ENCODE measurements around the gene LSM4. TPM values are rescaled to one million over a fixed set of nuclear protein-coding genes. Genes with fewer than 3 reads are reported as not detected.

Gene LSM4
- total and polyA plus RNA-seq, 10 of the 15 experiments (the other 5 are each of a cell fraction or from before 2014, with no cell fraction given) = 12.6 to 652 (median 217) TPM

- Histone ChIP-seq H3K27me3 (replicated peaks in 1 of 2; ENCODE audit: control insufficient read depth in 2 of 2, insufficient read depth in 2 of 2, low read length in 1 of 2) (no peaks in the 10 kb centered on the region), H3K36me3 (ENCODE audit: control insufficient read depth in 2 of 2, insufficient read depth in 2 of 2, low read length in 1 of 2) (peaks cover 0 to 4% of the 10 kb centered on the region in 2 experiments; a peak in 2 of 4 replicates), H4K20me1 (ENCODE audit: control insufficient read depth, insufficient read depth) (peaks cover 14% of the 10 kb centered on the region), H3K9me3 (replicated peaks; ENCODE audit: control insufficient read depth, insufficient read depth, low read length) (no peaks in the 10 kb centered on the region), H3K4me2 (ENCODE audit: control insufficient read depth, insufficient read depth) (peak overlapping the region; percentile 91), H3K4me1 (ENCODE audit: control insufficient read depth, insufficient read depth, low read length) (peaks cover 24% of the 10 kb centered on the region), H3K79me2 (ENCODE audit: control insufficient read depth, insufficient read depth, low read length) (peaks cover 40% of the 10 kb centered on the region), H3K27ac (ENCODE audit: control insufficient read depth, insufficient read depth) (peak overlapping the region; percentile 95), H3K4me3 (peak overlapping the region; percentile 98), H2AFZ (ENCODE audit: control insufficient read depth, low read depth, low read length) (no peak overlapping the region; the same call in 1 of the 2 replicates), H3K9ac (ENCODE audit: control insufficient read depth, insufficient read depth, low read length) (peak overlapping the region; percentile 93)
- WGBS (ENCODE audit: insufficient coverage, insufficient replicate concordance, low lambda C conversion rate, missing lambda C conversion rate) = 1% methylated on average over 51 of the region's 55 CpGs
- intact Hi-C loops (cut with micrococcal nuclease; ENCODE audit: unreplicated experiment) (loop anchor here (1.0 to 5.0 kb wide), 5 partner anchors 26 to 131 kb away; partner anchors contain the start of genes LSM4 and PGPEP1), in situ Hi-C loops (cut with MboI) (loop anchor here (5.0 kb wide), 2 partner anchors 43 to 128 kb away; partner anchors contain the start of gene LSM4)
- ATAC-seq = peak; percentile 72
- ChIA-PET CTCF (interaction anchor here (0.6 to 14.1 kb wide), 50 partner anchors 9 to 279 kb away, joined by 3 to 516 read pairs (median 4); partner anchors contain the start of genes GDF15, LSM4, MPV17L2 and PGPEP1), POLR2A (interaction anchor here (0.6 to 8.4 kb wide), 28 partner anchors 9 to 874 kb away, joined by 3 to 206 read pairs (median 6); partner anchors contain the start of genes BST2, LSM4, PGPEP1 and RAB3A), SMC1A (ENCODE audit: uncharacterized antibody, unreplicated experiment) (interaction anchor here (0.6 to 6.3 kb wide), 29 partner anchors 10 to 167 kb away, joined by 3 to 176 read pairs (median 5); partner anchors contain the start of genes LSM4, MPV17L2 and RAB3A), RAD21 (ENCODE audit: unreplicated experiment) (interaction anchor here (0.6 to 7.1 kb wide), 35 partner anchors 9 to 140 kb away, joined by 3 to 259 read pairs (median 5); partner anchors contain the start of genes LSM4, MPV17L2, PGPEP1 and RAB3A)
- BruUV-seq (replicated peaks) = TSS peak; percentile 76
- peak; percentile 97 for FAIRE-seq
- peak; percentile 78 for DNase-seq (ENCODE audit: low read depth, low spot score)
- 0 out of 2 replicates have a peak, but pooled peaks have one; percentile 11 for TF ChIP-seq ZNF687 (IDR thresholded peaks at IDR 0.05)
- peak; percentile 32 for TF ChIP-seq POLR2AphosphoS5 (IDR thresholded peaks at IDR 0.05; ENCODE audit: low read length)
- TF ChIP-seq TCF12 (IDR thresholded peaks at IDR 0.05; ENCODE audit: low read depth, low read length) = peak; percentile 69; the same call in 1 of the 2 replicates
- no peak for TF ChIP-seq NR2C1 (IDR thresholded peaks at IDR 0.05)
- no peak for TF ChIP-seq KAT2A (conservative IDR thresholded peaks at IDR 0.05; ENCODE audit: control insufficient read depth, low read depth, low read length)
- TF ChIP-seq, protein P1, sequence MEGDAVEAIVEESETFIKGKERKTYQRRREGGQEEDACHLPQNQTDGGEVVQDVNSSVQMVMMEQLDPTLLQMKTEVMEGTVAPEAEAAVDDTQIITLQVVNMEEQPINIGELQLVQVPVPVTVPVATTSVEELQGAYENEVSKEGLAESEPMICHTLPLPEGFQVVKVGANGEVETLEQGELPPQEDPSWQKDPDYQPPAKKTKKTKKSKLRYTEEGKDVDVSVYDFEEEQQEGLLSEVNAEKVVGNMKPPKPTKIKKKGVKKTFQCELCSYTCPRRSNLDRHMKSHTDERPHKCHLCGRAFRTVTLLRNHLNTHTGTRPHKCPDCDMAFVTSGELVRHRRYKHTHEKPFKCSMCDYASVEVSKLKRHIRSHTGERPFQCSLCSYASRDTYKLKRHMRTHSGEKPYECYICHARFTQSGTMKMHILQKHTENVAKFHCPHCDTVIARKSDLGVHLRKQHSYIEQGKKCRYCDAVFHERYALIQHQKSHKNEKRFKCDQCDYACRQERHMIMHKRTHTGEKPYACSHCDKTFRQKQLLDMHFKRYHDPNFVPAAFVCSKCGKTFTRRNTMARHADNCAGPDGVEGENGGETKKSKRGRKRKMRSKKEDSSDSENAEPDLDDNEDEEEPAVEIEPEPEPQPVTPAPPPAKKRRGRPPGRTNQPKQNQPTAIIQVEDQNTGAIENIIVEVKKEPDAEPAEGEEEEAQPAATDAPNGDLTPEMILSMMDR (IDR thresholded peaks at IDR 0.05 in 2 of 3, conservative IDR thresholded peaks at IDR 0.05 in 1 of 3; ENCODE audit: control insufficient read depth in 2 of 3, extremely low read depth in 1 of 3, insufficient read depth in 1 of 3, low read depth in 3 of 3, low read length in 3 of 3) = peak; percentile 95 to 98 (median 98)
- TF ChIP-seq POLR2AphosphoS2 (IDR thresholded peaks at IDR 0.05; ENCODE audit: low read depth, low read length) = peak; percentile 12; the same call in 1 of the 2 replicates
- TF ChIP-seq KDM1A (IDR thresholded peaks at IDR 0.05; ENCODE audit: borderline replicate concordance) = no peak
- TF ChIP-seq, protein P2, sequence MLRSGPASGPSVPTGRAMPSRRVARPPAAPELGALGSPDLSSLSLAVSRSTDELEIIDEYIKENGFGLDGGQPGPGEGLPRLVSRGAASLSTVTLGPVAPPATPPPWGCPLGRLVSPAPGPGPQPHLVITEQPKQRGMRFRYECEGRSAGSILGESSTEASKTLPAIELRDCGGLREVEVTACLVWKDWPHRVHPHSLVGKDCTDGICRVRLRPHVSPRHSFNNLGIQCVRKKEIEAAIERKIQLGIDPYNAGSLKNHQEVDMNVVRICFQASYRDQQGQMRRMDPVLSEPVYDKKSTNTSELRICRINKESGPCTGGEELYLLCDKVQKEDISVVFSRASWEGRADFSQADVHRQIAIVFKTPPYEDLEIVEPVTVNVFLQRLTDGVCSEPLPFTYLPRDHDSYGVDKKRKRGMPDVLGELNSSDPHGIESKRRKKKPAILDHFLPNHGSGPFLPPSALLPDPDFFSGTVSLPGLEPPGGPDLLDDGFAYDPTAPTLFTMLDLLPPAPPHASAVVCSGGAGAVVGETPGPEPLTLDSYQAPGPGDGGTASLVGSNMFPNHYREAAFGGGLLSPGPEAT (IDR thresholded peaks at IDR 0.05; ENCODE audit: low read depth) = peak; percentile 71
- TF ChIP-seq, protein P3, sequence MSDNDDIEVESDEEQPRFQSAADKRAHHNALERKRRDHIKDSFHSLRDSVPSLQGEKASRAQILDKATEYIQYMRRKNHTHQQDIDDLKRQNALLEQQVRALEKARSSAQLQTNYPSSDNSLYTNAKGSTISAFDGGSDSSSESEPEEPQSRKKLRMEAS (IDR thresholded peaks at IDR 0.05; ENCODE audit: low read depth, low read length) = peak; percentile 23; the same call in 1 of the 2 replicates
- peak; percentile 76 for TF ChIP-seq KLF5 (IDR thresholded peaks at IDR 0.05; ENCODE audit: partially characterized antibody)
- peak; percentile 85 for TF ChIP-seq SMC3 (IDR thresholded peaks at IDR 0.05; ENCODE audit: borderline replicate concordance, low read length)
- peak; percentile 76 for TF ChIP-seq ATF7 (IDR thresholded peaks at IDR 0.05; ENCODE audit: low read depth)
These were observed 43.2 kb downstream of the LSM4 start for GRCh38 chr19:18279516-18280246.
